HG02588 (cell line): ENCODE results near the gene TBC1D22A.

Experiments
- ATAC-seq: cut with Tn5 transposase; IDR thresholded peaks from one replicate; pipeline ENCODE4 v1.9.1; 2021; ENCODE audit warnings: mild to moderate bottlenecking, moderate library complexity; ENCODE audit not compliant: unreplicated experiment

The TBC1D22A gene

DNA sequence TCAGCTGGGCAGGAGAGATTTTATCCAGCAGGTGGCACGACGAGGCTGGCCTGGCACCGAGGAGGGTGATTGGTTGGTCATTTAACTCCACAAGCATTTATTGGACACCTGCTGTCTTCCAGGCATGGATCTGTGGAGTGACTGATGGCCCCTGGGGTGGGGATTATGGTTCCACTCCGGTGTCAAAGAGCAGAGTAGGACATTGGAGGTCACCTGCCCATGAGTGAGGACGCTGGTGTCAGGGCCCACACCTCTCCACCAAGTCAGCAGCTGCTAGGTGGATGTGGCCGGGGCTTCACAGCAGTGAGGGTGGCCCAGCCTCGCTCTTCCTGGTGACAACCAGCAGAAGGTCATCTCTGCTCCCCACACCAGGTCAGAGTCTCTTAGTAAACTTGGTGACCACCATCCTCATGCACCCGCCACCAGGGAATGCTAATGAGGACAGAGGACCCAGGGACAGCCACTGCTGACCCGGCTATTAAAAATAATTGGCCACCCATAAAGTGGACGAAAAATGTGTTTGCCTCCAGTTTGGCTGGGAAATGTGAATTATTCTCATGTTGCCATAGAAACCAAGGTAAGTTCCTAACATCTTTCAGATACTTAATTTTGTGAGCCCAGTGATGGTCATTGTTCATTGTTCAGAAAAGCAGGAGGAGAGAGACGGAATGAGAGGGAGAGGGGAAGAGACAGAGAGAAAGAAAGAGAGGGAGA lies 428.7 kb downstream of the TBC1D22A start:
- ATAC-seq, result no peak

DNA sequence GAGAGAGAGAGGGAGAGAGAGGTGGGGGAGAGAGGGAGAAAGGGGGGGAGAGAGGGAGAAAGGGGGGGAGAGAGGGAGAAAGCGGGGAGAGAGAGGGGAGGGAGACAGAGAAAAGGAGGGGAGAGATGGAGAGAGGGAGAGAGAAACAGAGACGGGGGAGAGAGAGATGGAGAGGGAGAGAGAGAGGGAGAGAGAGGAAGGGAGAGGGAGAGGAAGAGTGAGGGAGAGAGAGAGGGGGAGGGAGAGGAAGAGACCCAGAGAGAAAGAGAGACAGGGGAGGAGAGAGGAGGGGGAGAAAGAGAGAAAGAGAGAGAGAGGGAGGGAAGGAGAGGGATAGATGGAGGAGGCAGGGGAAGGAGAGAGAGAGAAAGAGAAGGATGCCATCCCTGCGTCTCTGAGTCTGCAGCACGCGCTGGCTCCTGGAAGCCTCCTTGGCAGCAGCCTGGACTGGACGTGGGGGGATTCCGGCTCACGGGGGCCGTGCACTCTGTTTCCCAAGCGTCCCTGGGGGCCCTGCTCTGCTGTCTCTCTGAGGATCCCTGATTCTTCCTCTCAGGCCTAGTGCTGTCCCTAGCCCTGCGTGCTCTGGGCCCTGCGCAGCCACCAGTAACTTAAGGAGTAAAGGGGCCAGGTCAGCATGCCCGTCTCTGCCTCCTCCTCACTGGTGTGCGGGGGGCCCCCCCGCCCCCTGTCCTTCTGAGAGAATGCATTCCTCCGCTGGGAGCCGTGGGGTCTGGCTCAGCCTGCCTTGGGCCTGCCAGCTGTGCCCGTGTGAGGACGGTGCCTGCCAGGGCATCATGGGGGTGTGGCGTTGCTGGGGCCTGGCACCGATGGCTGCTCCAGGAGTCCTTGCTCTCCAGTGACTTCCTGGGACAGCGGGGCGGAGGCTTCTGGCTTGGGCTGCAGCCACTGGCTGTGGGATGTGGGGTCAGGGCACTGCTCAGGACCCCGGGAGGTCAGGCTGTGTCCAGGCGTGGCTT lies 429.5 kb downstream of the TBC1D22A start:
- ATAC-seq, result no peak

DNA sequence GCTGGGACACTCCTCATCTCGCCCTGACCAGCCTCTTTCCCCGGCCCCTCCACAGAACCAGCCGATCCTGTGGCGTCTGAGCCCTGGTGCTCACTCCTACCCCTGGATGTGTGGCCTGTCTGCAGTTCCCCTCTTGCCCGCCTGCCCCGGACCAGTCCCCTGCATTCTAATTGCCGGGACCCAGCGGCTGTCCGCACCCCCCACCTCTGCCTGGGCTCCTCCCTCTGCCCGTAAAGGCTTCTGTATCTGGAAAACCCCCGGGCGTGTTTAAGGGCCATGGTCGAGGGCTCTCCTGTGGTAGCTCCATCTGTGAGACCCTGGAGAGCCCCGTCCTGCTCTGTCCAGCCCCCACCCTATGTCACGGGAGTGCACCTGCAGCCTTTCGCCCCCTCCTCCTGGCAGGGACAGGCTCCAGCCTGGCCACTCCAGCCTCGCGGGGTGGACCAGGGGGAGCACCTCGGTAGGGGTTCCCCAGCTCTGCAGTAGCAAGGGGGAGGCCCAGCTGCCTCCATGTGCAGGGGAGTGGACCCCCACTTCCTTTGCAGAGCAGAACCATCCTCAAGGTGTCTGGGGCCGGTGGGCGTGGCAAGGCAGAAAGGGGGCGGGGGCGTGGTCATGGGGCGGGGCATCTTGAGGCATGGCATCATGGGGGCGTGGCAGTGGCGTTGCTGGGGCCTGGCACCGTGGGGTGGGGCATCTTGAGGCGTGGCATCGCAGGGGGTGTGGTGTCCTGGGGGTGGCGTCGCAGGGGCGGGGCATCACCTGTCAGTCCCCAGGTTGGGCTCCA lies 430.4 kb downstream of the TBC1D22A start:
- no peak for ATAC-seq

DNA sequence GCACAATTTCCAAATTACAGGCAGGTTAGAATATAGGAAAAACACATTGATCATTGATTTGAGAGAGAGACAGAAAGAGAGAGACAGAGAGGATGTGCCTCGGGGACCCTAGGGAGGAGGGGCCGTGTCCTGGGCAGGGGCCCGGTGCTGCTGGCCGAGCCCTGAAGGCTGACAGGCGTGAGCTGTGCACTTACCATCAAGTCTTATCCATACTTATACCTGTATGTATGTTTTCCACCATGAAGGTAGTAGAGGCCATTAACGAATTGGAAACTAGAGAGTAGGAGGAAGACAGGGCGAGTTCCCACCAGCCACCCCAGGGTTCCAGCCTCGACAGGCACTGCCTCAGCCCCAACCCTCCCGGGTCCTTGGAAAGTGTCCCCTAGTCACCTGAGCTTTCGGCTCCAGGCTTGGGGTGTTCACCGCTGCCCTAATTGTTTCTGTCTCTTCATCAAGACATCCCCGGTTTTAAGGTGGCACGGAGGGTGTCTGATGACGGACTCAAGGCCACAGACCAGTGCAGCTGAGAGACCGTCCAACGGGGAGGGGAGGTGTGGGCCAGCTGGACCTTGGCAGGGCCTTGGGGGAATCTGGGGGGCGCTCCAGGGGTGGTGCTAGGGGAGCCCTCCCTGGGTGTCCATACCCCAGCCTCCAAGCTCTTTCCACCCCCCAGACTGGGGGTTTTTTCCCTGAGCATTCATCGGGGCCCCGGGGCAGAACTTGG lies 431.3 kb downstream of the TBC1D22A start:
- no peak for ATAC-seq

DNA sequence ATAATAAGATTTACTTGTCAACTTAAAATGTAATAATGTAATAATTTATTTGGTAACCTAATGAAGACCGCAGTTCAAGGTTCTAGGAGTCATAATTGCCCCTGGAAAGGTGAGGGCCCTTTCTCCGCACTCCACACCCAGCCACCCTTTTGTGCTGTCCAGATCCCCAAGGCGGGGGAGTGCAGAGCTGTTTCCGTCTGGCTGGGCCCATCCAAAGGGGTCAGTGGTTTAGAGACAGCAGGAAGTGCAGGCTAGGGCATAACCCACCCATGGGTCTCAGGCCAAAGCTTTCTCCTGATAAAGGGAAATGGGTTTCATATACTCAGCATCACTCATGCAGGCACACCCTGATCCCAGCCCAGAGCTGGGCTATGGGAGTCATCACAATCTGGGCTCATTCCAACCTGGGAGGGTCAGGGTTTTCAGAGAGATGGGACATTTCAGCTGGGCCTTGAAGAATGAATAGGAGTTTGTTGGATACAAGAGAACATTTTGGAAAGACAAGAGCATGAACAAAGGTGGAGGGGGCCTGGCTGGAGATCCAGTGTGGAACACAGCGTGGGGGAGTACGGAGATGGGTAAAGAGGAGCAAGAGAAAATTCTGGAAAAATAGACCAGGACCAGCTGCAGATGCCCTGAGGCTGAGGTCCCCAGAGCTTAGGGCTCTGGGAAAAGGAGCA lies 432.2 kb downstream of the TBC1D22A start:
- ATAC-seq, result no peak

DNA sequence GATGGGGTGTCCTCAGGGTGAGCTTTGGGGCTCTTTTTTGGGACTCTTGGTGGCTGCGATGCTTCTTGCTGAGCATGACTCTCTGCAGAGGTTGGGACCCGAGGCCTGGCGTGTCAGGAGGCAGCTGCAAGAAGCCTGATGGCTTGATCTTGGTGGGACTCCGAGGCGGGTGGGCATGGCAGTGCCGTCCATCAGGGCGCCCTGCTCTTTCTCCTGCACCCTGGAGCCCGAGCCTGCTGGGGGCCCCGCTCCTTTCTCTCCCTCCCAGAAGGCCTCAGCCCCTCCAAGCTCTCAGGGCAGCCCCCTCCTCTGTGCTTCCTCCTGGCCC lies 432.7 kb downstream of the TBC1D22A start:
- no peak for ATAC-seq

DNA sequence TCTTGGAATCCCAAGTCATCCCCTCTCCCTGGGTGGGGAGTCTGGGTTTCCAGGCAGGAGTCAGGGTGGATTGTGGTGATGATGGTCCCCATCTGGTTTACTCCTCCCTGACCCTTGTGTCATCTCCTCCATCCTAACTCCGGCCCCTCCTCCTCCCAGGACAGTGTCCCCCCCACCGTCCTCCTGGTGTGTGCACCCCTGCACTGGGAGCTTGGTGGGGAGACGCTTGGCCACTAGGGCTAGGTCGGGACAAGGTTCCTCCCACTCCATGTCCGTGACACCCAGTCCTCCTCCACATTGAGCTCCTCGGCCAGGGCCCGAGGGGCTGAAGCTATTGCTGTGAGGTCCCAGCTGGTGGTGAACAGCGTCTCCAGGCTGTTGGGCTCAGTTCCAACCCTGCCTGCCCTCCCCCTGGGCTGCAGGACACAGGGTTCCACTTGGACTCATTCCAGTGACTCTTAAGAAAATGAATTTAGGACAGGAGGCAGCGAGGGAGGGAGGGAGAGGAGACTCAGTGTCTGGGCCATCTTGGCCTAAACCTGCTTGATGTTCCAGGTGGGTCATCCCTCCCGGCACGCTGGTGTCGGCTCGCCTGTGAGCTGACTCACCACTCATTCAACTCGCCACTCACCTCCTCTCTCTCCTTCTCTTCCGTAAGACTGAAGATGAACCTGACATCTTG lies 433.2 kb downstream of the TBC1D22A start:
- no peak for ATAC-seq

DNA sequence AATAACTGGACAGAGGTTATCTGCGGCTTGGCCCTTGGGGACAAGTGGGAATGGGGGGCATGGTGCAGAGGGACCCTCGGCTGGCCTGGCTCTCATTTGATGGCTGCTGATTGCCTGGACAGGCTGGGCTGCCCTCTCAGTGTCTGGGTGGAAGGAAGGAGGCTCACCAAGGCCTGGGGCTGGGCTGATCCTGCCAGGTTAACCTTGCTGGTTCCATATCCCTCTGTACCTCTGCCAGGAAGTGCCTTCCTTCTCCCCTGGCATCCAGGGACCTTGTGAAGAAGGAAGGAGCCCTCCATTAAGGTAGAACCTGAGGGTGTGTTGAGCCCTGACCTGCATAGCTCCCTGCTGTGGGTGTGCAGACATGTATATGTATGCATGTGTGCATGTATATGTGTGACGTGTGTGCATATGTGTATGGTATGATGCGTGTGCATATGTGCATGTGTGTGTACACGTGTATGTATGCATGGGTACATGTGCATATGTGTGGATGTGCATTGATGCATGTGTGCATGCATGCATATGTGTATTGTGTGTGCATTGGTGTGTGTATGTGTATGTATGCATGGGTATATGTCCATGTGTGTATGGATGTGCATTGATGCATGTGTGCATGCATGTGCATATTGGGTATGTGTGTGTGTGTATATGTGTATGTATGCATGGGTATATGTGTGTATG lies 433.9 kb downstream of the TBC1D22A start:
- ATAC-seq, result no peak

DNA sequence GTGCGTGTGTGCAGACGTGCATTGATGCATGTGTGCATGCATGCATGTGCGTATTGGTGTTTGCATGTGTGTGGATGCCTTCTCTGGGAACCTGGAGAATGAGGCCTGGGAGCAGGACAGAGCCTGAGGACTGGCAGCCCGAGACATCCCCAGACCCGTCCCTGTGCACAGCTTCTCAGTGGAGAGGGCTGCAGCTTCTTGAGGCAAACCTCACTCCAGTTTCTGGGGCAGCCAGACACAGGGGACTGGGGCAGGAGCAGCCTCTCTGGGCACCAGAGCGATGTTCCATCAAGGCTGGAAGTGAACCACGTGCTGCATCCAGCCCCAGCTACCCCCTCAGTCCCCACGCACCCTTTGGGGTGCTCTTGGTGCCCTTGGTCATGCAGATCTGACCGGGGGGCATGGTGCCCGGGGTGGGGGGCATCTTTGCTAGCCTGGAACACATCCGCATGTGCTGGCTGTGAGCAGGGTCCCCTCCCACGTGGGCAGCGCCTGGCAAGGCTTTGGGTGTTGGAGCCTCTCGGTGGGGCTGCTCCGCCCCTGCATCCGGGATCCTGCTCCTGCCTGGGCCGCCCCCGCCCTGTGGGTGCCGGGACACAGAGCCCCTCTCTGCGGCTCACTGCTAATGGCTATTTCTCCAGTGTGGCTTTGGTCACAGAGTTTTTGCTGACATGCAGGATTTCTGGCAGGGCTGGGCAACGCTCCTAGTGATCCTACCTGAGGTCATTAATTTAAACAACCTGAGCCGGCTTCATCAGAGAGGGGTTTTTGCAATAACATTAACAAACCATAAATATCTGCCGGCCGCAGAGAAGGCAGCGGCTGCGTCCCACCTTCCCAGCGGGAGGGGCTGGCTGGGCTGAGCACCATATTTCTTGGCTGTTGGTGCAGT lies 434.7 kb downstream of the TBC1D22A start:
- ATAC-seq, result no peak

DNA sequence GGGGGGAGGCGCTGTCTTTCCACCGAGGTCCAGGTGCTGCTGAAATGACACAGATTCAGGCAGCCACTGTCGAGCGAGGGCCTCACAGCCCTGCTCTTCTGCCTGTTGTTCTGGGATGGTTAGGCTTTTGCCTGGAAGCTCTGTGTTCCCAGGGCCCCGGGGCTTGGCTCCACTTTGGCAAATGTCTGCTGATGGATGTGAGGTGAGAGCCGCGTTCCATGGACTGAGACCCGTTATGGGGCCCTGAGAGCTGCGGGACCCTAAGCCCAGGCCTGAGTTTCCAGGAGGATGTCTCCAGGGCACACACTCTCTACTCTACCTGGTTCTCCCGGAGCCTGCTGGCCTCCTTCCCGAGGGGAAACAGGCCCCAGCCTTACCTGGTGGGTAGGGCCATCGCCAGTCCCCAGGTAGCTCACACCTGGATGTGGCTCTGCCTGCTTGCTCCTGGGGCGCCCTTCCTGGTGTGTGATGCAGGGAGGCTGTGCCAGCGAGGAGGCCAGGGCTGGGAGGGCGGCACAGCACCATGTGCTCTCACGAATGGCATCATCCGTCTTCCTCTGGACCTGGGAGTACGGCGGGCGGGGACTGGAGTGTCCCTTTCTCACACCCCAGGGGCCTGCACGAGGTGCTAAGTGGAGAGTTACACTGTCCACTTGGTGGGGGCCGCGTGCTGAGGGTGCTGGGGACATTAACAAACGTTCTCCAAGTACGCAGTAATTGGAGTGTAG lies 435.5 kb downstream of the TBC1D22A start:
- ATAC-seq, result no peak

DNA sequence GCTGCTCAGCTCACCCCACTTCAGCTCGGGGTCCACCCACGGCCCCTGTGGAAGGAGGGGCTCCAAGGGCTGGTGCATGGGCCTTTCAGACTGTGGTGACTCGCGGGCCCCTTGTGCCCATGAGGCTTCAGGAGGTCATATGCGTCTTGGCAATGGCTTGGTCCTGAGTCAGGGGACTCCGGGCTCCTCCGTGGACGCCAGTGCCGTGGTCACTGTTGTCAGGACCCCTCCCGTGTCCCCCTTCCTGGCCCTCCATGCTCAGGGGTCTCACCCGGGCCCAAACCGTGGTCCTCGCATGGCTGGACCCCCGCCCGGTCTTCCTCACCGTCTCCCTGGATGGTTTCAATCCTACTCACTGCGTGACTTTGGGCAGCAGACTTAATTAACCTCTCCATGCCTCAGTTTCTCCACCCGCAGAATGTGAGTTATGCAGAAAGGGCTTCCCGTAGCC lies 436.4 kb downstream of the TBC1D22A start:
- no peak for ATAC-seq

DNA sequence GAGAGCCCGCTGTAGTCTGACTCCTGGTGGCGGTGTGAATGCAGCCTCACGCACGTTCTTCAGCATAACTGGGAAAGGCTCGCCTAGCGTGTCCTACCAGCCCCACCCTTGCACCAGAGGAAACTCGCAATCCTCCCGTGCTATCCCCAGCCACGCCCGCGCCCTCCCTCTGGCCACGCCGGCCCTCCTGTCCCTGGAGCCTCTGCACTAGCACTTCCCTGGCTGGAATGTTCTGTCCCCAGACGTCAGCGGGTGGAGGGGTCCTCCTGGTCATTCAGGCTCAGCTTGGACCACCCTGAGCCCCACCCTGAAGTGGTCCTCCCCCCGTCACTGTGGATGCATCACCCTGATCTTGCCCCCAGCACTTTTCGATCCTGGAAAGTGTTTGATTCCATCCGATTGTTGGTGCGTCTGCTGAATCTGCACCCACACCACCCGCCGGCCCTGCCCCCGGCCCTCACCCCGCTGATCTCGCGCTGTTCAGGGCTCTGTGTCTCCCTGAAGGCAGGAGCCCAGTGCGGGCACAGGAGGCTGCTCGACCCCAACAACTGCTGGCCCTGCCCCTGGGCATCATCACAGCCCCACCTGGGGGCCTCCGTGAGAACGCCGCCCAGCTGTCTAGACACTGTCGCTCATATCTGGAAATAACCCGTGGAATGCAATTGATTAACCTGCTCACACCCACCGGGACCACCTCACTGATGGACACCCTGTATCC lies 437.0 kb downstream of the TBC1D22A start:
- ATAC-seq, result no peak

DNA sequence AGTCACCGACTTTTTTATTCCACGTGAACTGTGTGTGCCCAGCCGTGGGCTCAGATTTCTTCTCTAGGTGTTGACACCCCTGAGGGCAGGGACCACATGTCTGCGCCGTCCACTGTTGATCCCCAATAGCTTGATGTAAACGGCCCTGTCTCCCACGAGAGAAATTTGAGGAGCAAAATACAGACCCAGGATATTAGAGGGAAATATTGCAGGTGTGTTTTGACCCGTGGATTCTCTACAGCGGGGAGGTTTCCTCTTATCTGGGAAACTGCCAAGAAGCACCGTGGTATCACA lies 437.5 kb downstream of the TBC1D22A start:
- ATAC-seq, result no peak

DNA sequence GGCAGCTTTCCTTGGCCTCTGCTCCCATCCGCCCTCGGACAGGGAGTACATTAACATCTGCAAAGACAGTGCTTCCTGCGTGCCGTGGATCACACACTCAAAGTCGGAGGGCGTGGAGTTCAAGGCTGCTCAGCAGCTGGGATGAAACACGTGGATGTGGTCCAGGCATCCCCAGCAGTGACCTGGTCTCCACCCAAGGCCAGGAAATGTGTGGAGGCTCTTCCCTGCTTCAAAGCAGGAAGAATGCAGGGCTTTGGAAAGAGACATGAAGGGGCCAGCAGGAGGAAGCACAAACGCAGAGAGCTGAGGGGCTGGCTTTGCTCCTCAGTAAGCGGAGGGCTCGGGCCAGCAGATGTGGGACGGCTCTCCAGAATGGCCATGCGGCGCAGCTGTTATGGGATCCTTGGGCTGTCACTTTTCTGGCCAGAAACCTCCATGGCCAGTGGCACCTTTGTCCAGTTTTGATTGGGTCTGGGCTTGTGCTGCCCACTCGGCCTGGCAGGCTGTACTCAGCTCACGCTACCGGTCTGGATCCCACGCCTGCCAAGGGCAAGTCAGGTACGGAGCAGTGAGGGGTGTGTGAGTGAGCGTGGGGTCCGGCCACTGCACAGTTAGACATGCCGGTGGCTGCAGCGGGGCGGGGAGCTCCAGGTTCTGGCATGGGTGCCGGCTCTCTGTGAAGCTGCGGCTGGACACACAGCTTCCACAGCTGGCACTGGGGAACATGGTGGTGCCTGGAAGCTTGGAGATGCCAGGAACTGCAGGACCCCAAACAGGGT lies 438.0 kb downstream of the TBC1D22A start:
- ATAC-seq, result no peak

DNA sequence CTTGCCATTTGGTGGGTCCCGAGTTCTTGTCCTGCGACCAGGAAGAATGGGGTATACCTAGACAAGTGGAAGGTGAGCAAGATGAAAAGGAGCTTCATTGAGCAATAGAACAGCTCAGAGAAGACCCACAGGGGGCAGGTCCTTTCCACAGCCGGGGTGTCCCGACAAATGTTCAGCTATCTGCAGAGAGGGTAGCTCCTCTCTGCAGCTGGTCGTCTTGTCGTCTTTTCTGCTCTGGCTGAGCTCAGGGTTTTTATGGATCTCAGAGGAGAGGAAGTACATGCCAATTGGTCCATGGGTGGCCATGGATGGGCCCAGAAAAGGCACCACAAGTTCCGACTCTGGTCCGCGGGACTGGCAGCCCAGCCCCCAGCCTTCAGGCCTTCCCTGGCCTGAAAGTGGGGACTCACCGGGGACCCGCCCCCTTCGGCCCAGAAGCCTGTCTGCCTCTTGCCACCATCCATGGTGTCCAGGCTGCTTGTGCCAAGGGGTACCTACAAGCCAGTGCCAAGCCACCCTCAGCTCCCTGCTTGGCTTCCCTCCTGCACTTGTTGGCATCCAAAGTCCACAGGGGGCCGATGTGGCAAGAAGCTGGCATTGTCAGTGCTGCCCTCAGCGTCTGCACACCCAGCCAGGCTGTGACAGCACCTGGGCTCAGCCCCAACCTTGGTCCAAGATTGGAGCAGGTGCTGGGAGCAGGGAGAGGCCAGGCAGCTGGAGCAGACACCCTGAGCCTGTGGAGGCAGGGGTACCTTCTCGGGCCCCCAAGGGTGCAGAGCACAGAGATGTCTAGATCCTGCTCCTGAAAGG lies 438.9 kb downstream of the TBC1D22A start:
- no peak for ATAC-seq
